HEK293 (cell line): Measurements from ENCODE around the gene KLHDC10.

ENCODE experiments used
- CTCF ChIA-PET: fragments of 350-600 bp; formaldehyde crosslinking; extraction: SDS; loops from one replicate; lab custom pipeline; 2021; ENCODE audit warnings: antibody characterized with exemption; lab: Yijun Ruan, JAX
- POLR2A ChIA-PET: fragments of 300-600 bp; formaldehyde crosslinking; extraction: SDS; loops from one replicate; lab custom pipeline; 2020; ENCODE audit warnings: antibody characterized with exemption, inconsistent platforms; lab: Yijun Ruan, JAX
- H3K27ac ChIP-seq: fragments of 200-500 bp; sonication (Bioruptor generic); 2 replicates; pipeline ENCODE4 v1.5.1; 2014; ENCODE audit warnings: low read depth, low read length, control low read depth, inconsistent platforms; ENCODE audit errors: extremely low read depth
- H3K36me3 ChIP-seq, 2 experiments: fragments of 200-500 bp in 1 of 2; sonication (Bioruptor generic) in 1 of 2; 1 replicate in 1 of 2; 2 replicates in 1 of 2; pipeline ENCODE4 v1.5.1; 2014 to 2017; ENCODE audit warnings: inconsistent platforms in 2 of 2, low read length in 2 of 2; ENCODE audit not compliant: control insufficient read depth in 2 of 2, insufficient read depth in 1 of 2
- H3K4me1 ChIP-seq: fragments of 200-500 bp; sonication (Bioruptor generic); 2 replicates; pipeline ENCODE4 v1.5.1; 2014; ENCODE audit warnings: mild to moderate bottlenecking, low read length, inconsistent platforms; ENCODE audit not compliant: control insufficient read depth, insufficient read depth
- H3K4me3 ChIP-seq: 2 replicates; pipeline ENCODE4 v1.5.1; 2011; ENCODE audit warnings: low read depth, mild to moderate bottlenecking, control low read depth, low read length, moderate library complexity
- H3K9me3 ChIP-seq: fragments of 200-500 bp; sonication (Bioruptor generic); 2 replicates; pipeline ENCODE4 v1.5.1; 2014; ENCODE audit warnings: low read depth, low read length, inconsistent platforms; ENCODE audit not compliant: control insufficient read depth, insufficient read depth
- FEZF1 ChIP-seq: fragments of 450-650 bp; formaldehyde crosslinking; IDR thresholded peaks from 2 replicates; pipeline ENCODE4 v1.5.1; 2016; ENCODE audit warnings: missing biosample characterization, missing genetic modification characterization
- GLIS2 ChIP-seq: fragments of 450-650 bp; formaldehyde crosslinking; IDR thresholded peaks from 2 replicates; pipeline ENCODE4 v1.5.1; 2016; ENCODE audit warnings: missing biosample characterization, missing genetic modification characterization
- KLF16 ChIP-seq: fragments of 450-650 bp; formaldehyde crosslinking; IDR thresholded peaks from 2 replicates; pipeline ENCODE4 v1.5.1; 2017; ENCODE audit warnings: missing biosample characterization, missing genetic modification characterization
- MZF1 ChIP-seq: fragments of 450-650 bp; formaldehyde crosslinking; IDR thresholded peaks from 2 replicates; pipeline ENCODE4 v1.5.1; 2017; ENCODE audit warnings: missing biosample characterization, missing genetic modification characterization, borderline replicate concordance
- SP7 ChIP-seq: fragments of 450-650 bp; formaldehyde crosslinking; IDR thresholded peaks from 2 replicates; pipeline ENCODE4 v1.5.1; 2016; ENCODE audit warnings: missing biosample characterization, missing genetic modification characterization
- TCF7L2 ChIP-seq: IDR thresholded peaks from 2 replicates; pipeline ENCODE4 v1.6.1; 2011; ENCODE audit warnings: low read depth, mild to moderate bottlenecking, inconsistent platforms, low read length, moderate library complexity, borderline replicate concordance
- ZBTB11 ChIP-seq: fragments of 450-650 bp; formaldehyde crosslinking; conservative IDR thresholded peaks from 2 replicates; pipeline ENCODE4 v1.5.1; 2016; ENCODE audit warnings: low read depth, missing biosample characterization, missing genetic modification characterization
- ZBTB21 ChIP-seq: fragments of 450-650 bp; formaldehyde crosslinking; IDR thresholded peaks from 2 replicates; pipeline ENCODE4 v1.5.1; 2017; ENCODE audit warnings: missing biosample characterization, missing genetic modification characterization
- ZBTB8A ChIP-seq: fragments of 450-650 bp; formaldehyde crosslinking; IDR thresholded peaks from 2 replicates; pipeline ENCODE4 v1.5.1; 2016; ENCODE audit warnings: missing biosample characterization, missing genetic modification characterization
- ZNF112 ChIP-seq: fragments of 450-650 bp; formaldehyde crosslinking; IDR thresholded peaks from 2 replicates; pipeline ENCODE4 v1.5.0; 2017; ENCODE audit warnings: missing biosample characterization, missing genetic modification characterization
- ZNF214 ChIP-seq: fragments of 450-650 bp; formaldehyde crosslinking; IDR thresholded peaks from 2 replicates; pipeline ENCODE4 v1.5.1; 2017; ENCODE audit warnings: missing biosample characterization, mild to moderate bottlenecking, missing genetic modification characterization, borderline replicate concordance
- ZNF221 ChIP-seq: fragments of 450-650 bp; formaldehyde crosslinking; IDR thresholded peaks from 2 replicates; pipeline ENCODE4 v1.5.1; 2017; ENCODE audit warnings: missing biosample characterization, missing genetic modification characterization, borderline replicate concordance
- ZNF239 ChIP-seq: fragments of 450-650 bp; formaldehyde crosslinking; IDR thresholded peaks from 2 replicates; pipeline ENCODE4 v1.5.1; 2016; ENCODE audit warnings: missing biosample characterization, missing genetic modification characterization
- ZNF292 ChIP-seq: fragments of 450-650 bp; formaldehyde crosslinking; IDR thresholded peaks from 2 replicates; pipeline ENCODE4 v1.5.1; 2016; ENCODE audit warnings: low read depth, missing biosample characterization, missing genetic modification characterization, borderline replicate concordance
- ZNF354C ChIP-seq: fragments of 450-650 bp; formaldehyde crosslinking; IDR thresholded peaks from 2 replicates; pipeline ENCODE4 v1.5.1; 2016; ENCODE audit warnings: missing biosample characterization, missing genetic modification characterization, low read depth, borderline replicate concordance
- ZNF404 ChIP-seq: fragments of 450-650 bp; formaldehyde crosslinking; IDR thresholded peaks from 2 replicates; pipeline ENCODE4 v1.5.1; 2017; ENCODE audit warnings: missing biosample characterization, missing genetic modification characterization
- ZNF416 ChIP-seq: fragments of 450-650 bp; formaldehyde crosslinking; IDR thresholded peaks from 2 replicates; pipeline ENCODE4 v1.5.1; 2016; ENCODE audit warnings: missing biosample characterization, missing genetic modification characterization
- ZNF513 ChIP-seq: fragments of 450-650 bp; IDR thresholded peaks from 2 replicates; pipeline ENCODE4 v1.5.1; 2018; ENCODE audit warnings: missing biosample characterization, missing genetic modification characterization
- ZNF530 ChIP-seq: fragments of 450-650 bp; formaldehyde crosslinking; IDR thresholded peaks from 2 replicates; pipeline ENCODE4 v1.5.1; 2016; ENCODE audit warnings: low read depth, missing biosample characterization, missing genetic modification characterization
- ZNF623 ChIP-seq: fragments of 450-650 bp; formaldehyde crosslinking; IDR thresholded peaks from 2 replicates; pipeline ENCODE4 v1.5.1; 2016; ENCODE audit warnings: missing biosample characterization, missing genetic modification characterization
- ZNF768 ChIP-seq: fragments of 450-650 bp; formaldehyde crosslinking; IDR thresholded peaks from 2 replicates; pipeline ENCODE4 v1.5.1; 2018; ENCODE audit warnings: missing biosample characterization, mild to moderate bottlenecking, missing genetic modification characterization
- ZSCAN16 ChIP-seq: fragments of 450-650 bp; formaldehyde crosslinking; IDR thresholded peaks from 2 replicates; pipeline ENCODE4 v1.5.1; 2016; ENCODE audit warnings: missing biosample characterization, missing genetic modification characterization
- TF ChIP-seq, protein P1 (sequence below): fragments of 450-650 bp; formaldehyde crosslinking; IDR thresholded peaks from 2 replicates; pipeline ENCODE4 v1.5.1; 2016; ENCODE audit warnings: missing biosample characterization, missing genetic modification characterization
- TF ChIP-seq, protein P2 (sequence below): fragments of 450-650 bp; formaldehyde crosslinking; IDR thresholded peaks from 2 replicates; pipeline ENCODE4 v1.5.1; 2016; ENCODE audit warnings: missing biosample characterization, missing genetic modification characterization
- TF ChIP-seq, protein P3 (sequence below): fragments of 450-650 bp; formaldehyde crosslinking; IDR thresholded peaks from 2 replicates; pipeline ENCODE4 v1.5.1; 2016; ENCODE audit warnings: missing biosample characterization, missing genetic modification characterization

The KLHDC10 gene

GRCh38 chr7:130146693-130147405, 76.5 kb downstream of the KLHDC10 start:
- no peak overlapping the region for H3K4me3 ChIP-seq
- no peaks in the 10 kb centered on the region; a peak in 1 of 3 replicates for H3K36me3 ChIP-seq
- POLR2A ChIA-PET: interaction anchor here (1.2 kb wide), 1 partner anchor 23 kb away, joined by 3 read pairs; no protein-coding TSS in a partner anchor
- H3K27ac ChIP-seq: no peak overlapping the region
- TF ChIP-seq ZNF239: no peak
- no peak for TF ChIP-seq ZNF530 (tag by site-specific recombination)
- no peak for TF ChIP-seq FEZF1 (tag by site-specific recombination)
- no peak for TF ChIP-seq ZBTB11
- no peak for TF ChIP-seq TCF7L2
- TF ChIP-seq GLIS2 (tag by site-specific recombination): no peak
- TF ChIP-seq ZNF112: no peak
- TF ChIP-seq, protein P1, sequence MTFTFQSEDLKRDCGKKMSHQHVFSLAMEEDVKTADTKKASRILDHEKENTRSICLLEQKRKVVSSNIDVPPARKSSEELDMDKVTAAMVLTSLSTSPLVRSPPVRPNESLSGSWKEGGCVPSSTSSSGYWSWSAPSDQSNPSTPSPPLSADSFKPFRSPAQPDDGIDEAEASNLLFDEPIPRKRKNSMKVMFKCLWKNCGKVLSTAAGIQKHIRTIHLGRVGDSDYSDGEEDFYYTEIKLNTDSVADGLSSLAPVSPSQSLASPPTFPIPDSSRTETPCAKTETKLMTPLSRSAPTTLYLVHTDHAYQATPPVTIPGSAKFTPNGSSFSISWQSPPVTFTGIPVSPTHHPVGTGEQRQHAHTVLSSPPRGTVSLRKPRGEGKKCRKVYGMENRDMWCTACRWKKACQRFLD (tag by site-specific recombination): no peak
- TF ChIP-seq ZNF416 (tag by site-specific recombination): no peak
- TF ChIP-seq ZNF354C: no peak
- no peak for TF ChIP-seq ZNF292 (tag by site-specific recombination)
- TF ChIP-seq ZBTB8A: no peak
- TF ChIP-seq ZNF404 (tag by site-specific recombination): no peak
- TF ChIP-seq MZF1 (tag by site-specific recombination): no peak
- H3K4me1 ChIP-seq: no peaks in the 10 kb centered on the region
- no peaks in the 10 kb centered on the region for H3K9me3 ChIP-seq
- CTCF ChIA-PET: interaction anchor here (0.6 to 0.7 kb wide), 2 partner anchors 307 to 548 kb away, joined by 3 to 4 read pairs; no protein-coding TSS in a partner anchor

DNA sequence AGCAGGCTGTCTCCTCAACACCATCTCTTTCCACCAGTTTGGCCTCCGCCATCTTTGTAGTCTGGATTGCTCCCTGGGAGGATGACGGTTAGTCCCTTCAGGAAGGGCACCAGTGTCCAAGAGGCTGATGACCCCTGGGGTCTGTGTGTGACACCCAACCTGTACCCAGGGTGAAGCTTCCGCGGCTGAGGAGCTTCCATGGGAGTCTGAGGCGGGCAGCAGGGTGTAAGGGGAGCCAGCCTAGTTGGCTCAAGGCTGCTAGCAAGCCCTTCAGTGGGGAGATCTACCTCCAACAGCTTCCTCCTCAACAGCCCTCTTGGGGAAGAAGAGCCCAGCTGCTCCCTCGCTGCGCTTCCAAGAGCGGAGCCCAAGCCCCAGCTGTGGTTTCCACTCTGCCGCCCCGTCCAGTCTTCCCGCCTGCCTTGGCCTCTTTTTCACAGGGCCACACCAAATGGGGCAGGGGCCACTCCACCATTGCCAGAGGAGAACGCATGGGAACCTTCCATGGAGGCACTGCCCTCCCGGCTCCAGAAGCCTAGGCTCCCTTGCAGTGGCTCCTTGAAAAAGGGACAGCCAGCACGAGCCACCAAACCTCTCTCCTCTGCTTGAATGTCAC, 77.5 kb downstream of the KLHDC10 start:
- Histone ChIP-seq H3K4me1 (no peaks in the 10 kb centered on the region), H3K9me3 (no peaks in the 10 kb centered on the region), H3K27ac (no peak overlapping the region), H3K4me3 (no peak overlapping the region), H3K36me3 (no peaks in the 10 kb centered on the region; a peak in 1 of 3 replicates)
- POLR2A ChIA-PET: interaction anchor here (1.2 kb wide), 1 partner anchor 22 kb away, joined by 3 read pairs; no protein-coding TSS in a partner anchor
- CTCF ChIA-PET: interaction anchor here (0.6 to 0.7 kb wide), 2 partner anchors 29 to 306 kb away, joined by 3 to 7 read pairs; no protein-coding TSS in a partner anchor
- TF ChIP-seq, protein P2, sequence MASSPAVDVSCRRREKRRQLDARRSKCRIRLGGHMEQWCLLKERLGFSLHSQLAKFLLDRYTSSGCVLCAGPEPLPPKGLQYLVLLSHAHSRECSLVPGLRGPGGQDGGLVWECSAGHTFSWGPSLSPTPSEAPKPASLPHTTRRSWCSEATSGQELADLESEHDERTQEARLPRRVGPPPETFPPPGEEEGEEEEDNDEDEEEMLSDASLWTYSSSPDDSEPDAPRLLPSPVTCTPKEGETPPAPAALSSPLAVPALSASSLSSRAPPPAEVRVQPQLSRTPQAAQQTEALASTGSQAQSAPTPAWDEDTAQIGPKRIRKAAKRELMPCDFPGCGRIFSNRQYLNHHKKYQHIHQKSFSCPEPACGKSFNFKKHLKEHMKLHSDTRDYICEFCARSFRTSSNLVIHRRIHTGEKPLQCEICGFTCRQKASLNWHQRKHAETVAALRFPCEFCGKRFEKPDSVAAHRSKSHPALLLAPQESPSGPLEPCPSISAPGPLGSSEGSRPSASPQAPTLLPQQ: no peak
- TF ChIP-seq ZSCAN16 (tag by site-specific recombination) (no peak), KLF16 (tag by site-specific recombination) (no peak), ZBTB21 (tag by site-specific recombination) (no peak), ZNF513 (no peak), ZNF768 (tag by site-specific recombination) (no peak), ZNF221 (tag by site-specific recombination) (no peak), SP7 (tag by site-specific recombination) (no peak), ZNF623 (no peak), ZNF292 (tag by site-specific recombination) (no peak), ZNF239 (no peak), ZNF214 (tag by site-specific recombination) (no peak)
- TF ChIP-seq, protein P3, sequence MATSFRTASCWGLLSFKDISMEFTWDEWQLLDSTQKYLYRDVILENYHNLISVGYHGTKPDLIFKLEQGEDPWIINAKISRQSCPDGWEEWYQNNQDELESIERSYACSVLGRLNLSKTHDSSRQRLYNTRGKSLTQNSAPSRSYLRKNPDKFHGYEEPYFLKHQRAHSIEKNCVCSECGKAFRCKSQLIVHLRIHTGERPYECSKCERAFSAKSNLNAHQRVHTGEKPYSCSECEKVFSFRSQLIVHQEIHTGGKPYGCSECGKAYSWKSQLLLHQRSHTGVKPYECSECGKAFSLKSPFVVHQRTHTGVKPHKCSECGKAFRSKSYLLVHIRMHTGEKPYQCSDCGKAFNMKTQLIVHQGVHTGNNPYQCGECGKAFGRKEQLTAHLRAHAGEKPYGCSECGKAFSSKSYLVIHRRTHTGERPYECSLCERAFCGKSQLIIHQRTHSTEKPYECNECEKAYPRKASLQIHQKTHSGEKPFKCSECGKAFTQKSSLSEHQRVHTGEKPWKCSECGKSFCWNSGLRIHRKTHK: no peak
